GM12865 (cell line): ENCODE results near the gene NT5C.

Experiments used
- DNase-seq: peaks from one replicate; pipeline ENCODE4 v3.0.0; 2010; ENCODE audit warnings: low read depth
- H3K4me3 ChIP-seq: 2 replicates; pipeline ENCODE4 v1.5.1; 2011; ENCODE audit warnings: mild to moderate bottlenecking, low read depth, low read length, control low read depth
- TF ChIP-seq, protein P1 (sequence below): IDR thresholded peaks from 2 replicates; pipeline ENCODE4 v1.5.1; 2011; ENCODE audit warnings: low read length, control low read depth, low read depth, inconsistent platforms; ENCODE audit not compliant: insufficient read depth; ENCODE audit errors: missing control alignments

The NT5C gene

DNA sequence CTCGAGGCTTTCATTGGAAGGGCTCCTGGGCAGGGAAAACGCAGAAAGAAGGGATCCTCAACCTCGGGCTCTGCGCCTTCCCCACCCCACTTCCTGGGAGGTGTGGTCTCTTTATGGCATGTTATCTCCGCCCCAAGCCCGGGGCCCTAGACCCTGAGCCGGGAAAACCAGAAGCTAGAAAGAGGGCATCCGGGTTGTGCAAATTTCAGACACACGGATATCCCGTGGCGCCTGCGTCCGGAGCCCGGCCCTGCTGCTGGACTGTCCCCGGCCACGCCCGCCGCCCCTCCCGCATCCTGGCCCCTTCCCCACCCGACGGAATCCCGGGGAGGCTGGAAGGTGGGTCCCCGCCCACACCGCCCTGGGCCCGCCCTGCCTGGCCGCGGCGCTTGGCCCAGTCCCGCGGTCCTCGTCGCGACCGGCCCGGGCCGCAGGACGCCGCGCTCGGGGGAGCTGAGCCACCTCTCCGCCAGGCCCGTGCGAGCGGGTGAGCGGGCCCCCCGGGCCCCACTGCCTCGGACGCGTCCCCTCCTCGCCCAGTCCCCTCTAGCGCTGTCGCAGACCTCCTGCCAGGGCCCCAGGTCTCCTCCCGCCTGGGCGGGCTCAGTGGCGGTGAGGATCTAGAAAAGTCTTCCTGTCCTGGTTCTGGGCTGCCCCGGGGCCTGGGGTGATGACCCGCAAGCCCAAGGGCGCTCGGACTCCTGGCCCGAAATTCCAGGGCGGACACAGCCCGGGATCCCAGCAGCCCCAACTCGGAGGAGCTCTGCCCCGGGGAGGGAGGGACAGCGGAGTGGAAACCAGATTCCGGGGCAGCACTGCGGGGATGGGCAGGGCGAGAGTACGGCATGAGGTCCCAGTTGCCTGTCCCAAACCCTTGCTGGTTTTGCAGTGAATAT lies 43.7 kb downstream of the NT5C start, which contains the start of gene SLC16A5:
Gene SLC16A5, plus strand, starts transcription at position 397 of the 896 bp plus-strand sequence. CDS start 5,683 bp downstream, outside the sequence.
- DNase-seq = peak; percentile 35
- TF ChIP-seq, protein P1, sequence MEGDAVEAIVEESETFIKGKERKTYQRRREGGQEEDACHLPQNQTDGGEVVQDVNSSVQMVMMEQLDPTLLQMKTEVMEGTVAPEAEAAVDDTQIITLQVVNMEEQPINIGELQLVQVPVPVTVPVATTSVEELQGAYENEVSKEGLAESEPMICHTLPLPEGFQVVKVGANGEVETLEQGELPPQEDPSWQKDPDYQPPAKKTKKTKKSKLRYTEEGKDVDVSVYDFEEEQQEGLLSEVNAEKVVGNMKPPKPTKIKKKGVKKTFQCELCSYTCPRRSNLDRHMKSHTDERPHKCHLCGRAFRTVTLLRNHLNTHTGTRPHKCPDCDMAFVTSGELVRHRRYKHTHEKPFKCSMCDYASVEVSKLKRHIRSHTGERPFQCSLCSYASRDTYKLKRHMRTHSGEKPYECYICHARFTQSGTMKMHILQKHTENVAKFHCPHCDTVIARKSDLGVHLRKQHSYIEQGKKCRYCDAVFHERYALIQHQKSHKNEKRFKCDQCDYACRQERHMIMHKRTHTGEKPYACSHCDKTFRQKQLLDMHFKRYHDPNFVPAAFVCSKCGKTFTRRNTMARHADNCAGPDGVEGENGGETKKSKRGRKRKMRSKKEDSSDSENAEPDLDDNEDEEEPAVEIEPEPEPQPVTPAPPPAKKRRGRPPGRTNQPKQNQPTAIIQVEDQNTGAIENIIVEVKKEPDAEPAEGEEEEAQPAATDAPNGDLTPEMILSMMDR = no peak
- peak within 1 kb of the TSS; percentile 49 for H3K4me3 ChIP-seq

DNA sequence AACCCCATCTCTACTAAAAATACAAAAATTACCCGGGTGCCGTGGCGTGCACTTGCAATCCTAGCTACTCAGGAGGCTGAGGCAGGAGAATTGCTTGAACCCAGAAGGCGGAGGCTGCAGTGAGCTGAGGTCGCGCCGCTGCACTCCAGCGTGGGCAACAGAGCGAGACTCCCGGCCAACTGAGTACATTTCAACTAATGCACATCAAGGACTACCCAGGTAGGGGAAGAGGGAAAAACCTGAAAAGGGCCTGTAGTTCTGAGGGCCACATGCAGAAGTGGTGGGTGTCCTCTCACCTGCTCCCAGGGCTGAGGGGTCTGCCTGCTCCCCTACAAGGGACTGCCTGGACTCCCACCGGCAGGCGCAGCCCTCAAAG lies 44.4 kb downstream of the NT5C start:
- TF ChIP-seq, protein P1 = no peak
- no peak for DNase-seq
- peak overlapping the region; percentile 49 for H3K4me3 ChIP-seq

DNA sequence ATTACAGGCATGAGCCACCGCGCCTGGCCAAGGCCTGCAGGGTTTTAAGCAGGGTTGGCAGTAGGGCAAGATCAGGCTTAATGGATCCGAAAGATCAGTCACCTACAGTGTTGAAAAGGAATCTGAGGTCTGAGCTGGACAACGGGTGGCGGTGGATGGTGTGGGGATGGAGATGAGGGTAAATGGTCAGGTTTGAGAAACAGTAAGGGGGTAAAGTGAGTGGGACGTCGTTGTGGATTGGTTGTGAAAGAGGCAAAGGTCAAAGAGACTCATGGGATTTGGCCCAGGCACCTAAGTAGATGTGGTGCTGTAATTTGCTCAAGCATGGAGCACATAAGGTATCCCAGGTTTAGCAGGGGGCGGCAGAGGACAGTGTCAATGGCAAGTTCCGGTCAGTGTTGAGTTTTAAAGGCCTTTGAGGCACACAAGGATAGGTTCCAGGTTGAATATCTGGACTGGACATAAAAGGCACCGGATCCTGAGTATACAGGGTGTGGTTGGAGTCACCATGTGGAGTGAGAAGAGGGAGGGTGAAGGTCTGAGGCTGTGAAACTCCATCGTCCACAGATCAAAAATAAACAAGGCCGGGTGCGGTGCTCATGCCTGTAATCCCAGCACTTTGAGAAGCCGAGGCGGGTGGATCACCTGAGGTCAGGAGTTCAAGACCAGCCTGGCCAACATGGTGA lies 44.9 kb downstream of the NT5C start:
- TF ChIP-seq, protein P1 = no peak
- no peak for DNase-seq

DNA sequence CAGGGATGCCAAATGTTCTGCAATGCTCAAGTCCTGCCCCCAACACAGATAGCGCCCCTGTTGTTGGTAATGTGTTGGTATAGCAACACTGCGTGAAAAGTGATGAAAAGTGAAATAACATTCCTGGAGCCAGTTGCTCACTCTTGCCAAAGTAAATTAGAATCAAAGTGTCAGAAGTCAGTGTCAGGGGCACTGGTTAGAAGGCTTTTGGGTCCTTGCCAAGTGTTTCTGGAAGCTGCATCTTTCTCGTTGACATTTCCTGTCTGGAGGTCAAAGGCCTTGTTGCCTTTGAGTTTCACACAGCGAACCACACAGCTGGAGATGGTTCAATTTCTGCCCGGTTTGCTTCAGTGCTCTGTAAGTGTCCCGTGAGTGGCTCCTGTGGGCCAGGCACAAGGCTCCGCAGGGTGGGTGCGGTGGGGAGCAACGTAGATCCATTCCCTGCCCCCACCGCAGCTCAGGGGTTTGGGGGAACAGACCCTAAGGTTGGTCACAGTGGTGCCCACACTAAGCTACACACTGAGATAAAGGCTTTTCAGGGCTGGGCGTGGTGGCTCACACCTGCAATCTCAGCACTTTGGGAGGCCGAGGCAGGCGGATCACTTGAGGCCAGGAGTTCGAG lies 47.4 kb downstream of the NT5C start:
- H3K4me3 ChIP-seq = no peak overlapping the region
- no peak for DNase-seq
- TF ChIP-seq, protein P1 = no peak

More for the DNA sequence above, 44.9 kb downstream of the NT5C start:
- no peak overlapping the region for H3K4me3 ChIP-seq

DNA sequence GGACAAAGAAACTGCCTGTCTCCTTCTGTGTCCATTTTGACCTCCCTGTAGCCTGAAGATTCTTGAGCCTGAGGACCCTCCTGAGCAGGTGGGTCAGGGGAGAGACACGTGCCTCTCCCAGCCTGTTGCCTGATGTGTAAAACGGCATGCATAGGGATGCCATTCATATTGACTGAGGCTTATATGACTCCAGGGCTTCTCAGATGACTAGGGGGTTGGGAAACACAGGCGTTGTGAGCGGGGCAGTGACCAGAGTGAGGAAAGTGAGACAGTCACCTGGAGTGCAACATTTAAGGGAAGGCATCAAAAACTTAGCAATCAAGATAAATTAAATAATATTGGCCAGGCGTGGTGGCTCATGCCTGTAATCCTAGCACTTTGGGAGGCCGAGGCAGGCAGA lies 48.9 kb downstream of the NT5C start:
- TF ChIP-seq, protein P1 = no peak
- DNase-seq = no peak
- H3K4me3 ChIP-seq = no peak overlapping the region

DNA sequence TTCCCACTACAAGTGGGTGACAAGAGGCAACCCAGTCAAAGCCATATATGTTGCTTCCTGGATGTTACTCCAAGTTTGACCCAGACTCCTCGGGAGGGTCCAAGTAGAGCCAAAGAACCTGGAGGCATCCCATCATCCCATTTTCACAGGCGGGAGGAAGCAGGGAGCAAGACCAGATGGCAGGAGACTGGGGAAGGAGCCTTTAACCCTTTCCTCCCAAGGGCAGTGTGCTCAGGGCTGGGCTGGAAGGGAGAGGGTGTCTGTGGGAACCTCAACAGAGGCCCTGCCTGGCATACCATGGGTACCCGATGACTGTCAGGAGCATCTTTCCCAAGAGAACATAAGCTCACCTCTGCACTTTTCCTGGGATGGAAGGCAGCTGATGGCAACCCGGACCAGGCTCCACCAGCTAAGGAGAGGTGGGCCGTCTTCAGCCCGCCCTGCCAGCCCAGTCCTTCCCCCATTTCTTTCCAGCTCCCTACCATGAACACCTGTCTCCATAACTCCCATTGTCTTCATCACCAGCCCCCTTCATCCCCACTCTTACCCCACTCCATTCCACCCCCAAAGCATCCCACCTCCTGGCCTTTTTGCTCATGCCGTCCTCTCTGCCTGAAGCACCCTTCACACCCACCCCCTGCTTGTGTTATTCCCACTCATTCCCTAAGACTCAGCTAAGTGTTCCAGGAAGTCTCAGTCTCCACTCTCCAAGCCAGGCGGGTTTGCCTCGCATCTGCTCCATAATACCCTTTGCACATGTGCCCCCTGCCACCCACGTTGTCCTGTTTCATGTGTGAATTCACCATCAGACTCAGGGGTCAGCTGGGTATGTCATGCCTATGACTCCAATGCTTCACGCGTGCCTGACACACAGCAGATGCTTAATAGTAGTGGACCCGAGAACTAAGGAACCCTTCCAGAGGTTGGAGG lies 49.7 kb downstream of the NT5C start:
- no peak overlapping the region for H3K4me3 ChIP-seq
- TF ChIP-seq, protein P1 = no peak
- DNase-seq = no peak
